Panc1 (cell line): Measurements from ENCODE around the gene NRROS. TPM values are rescaled to one million over a fixed set of nuclear protein-coding genes. Genes with fewer than 3 reads are reported as not detected.

Source experiments
- ATAC-seq: fragments of 200-7000 bp; cut with Tn5 transposase; 2 replicates; pipeline ENCODE4 v1.9.1; 2020; ENCODE audit warnings: mild to moderate bottlenecking, moderate library complexity
- BruUV-seq: library from RNA; stranded (reverse); fragments of 400-500 nt; replicated peaks from 2 replicates; lab custom pipeline; 2021; lab: Mats Ljungman, UMichigan
- CTCF ChIA-PET: fragments of 300-600 bp; sonication (Branson Sonifier 250); formaldehyde crosslinking; loops from one replicate; lab custom pipeline; 2022; ENCODE audit warnings: antibody characterized with exemption; lab: Charles Lee
- POLR2A ChIA-PET: fragments of 300-600 bp; sonication (Branson Sonifier 250); formaldehyde crosslinking; loops from one replicate; lab custom pipeline; 2022; ENCODE audit warnings: antibody characterized with exemption; lab: Charles Lee
- DNase-seq: peaks from one replicate; pipeline ENCODE4 v3.0.0-alpha.2; 2010; ENCODE audit warnings: low read depth, low spot score
- H3K27ac ChIP-seq: 2 replicates; pipeline ENCODE4 v1.5.1; 2011; ENCODE audit warnings: mild to moderate bottlenecking, low read length, inconsistent platforms
- H3K27me3 ChIP-seq: fragments of 200-500 bp; sonication (Bioruptor generic); 2 replicates; pipeline ENCODE4 v1.6.0; 2014; ENCODE audit warnings: low read length, inconsistent platforms; ENCODE audit not compliant: control insufficient read depth, insufficient read depth
- H3K36me3 ChIP-seq: fragments of 200-500 bp; sonication (Bioruptor generic); 2 replicates; pipeline ENCODE4 v1.5.1; 2014; ENCODE audit warnings: inconsistent platforms, mild to moderate bottlenecking, low read length, moderate library complexity; ENCODE audit not compliant: control insufficient read depth, insufficient read depth
- H3K4me1 ChIP-seq: 2 replicates; pipeline ENCODE4 v1.5.1; 2011; ENCODE audit warnings: inconsistent platforms, mild to moderate bottlenecking, low read length, moderate library complexity; ENCODE audit not compliant: control insufficient read depth, insufficient read depth
- H3K4me3 ChIP-seq, 2 experiments: 2 replicates each; pipeline ENCODE4 v1.5.1; 2011 to 2012; ENCODE audit warnings: low read depth in 2 of 2, low read length in 2 of 2, mild to moderate bottlenecking in 2 of 2, inconsistent platforms in 1 of 2, moderate library complexity in 1 of 2
- H3K9me3 ChIP-seq: fragments of 200-500 bp; sonication (Bioruptor generic); 2 replicates; pipeline ENCODE4 v1.5.1; 2014; ENCODE audit warnings: low read depth, mild to moderate bottlenecking, inconsistent platforms, low read length, moderate library complexity; ENCODE audit not compliant: control insufficient read depth, insufficient read depth
- CTCF ChIP-seq: fragments of 450-650 bp; IDR thresholded peaks from 2 replicates; pipeline ENCODE4 v1.5.1; 2017; ENCODE audit warnings: mild to moderate bottlenecking
- POLR2AphosphoS5 ChIP-seq: IDR thresholded peaks from 2 replicates; pipeline ENCODE4 v1.6.1; 2012; ENCODE audit warnings: mild to moderate bottlenecking, low read depth, low read length, moderate library complexity
- REST ChIP-seq, 2 experiments: IDR thresholded peaks; 2 replicates each; pipeline ENCODE4 v1.6.1; 2011 to 2012; ENCODE audit warnings: low read depth in 2 of 2, control low read depth in 1 of 2, low read length in 1 of 2, mild to moderate bottlenecking in 1 of 2, moderate library complexity in 1 of 2; ENCODE audit not compliant: insufficient read depth in 1 of 2
- SIN3A ChIP-seq: IDR thresholded peaks from 2 replicates; pipeline ENCODE4 v1.6.1; 2012; ENCODE audit warnings: low read depth, mild to moderate bottlenecking, low read length, moderate library complexity, borderline replicate concordance; ENCODE audit not compliant: insufficient read depth
- TCF7L2 ChIP-seq: IDR thresholded peaks from 2 replicates; pipeline ENCODE4 v1.6.1; 2011; ENCODE audit warnings: mild to moderate bottlenecking, low read depth, low read length, inconsistent platforms
- in situ Hi-C: cut with HindIII; loops from 2 replicates; pipeline ENCODE4 v1.10.0; 2016; ENCODE audit warnings: low sequenced_read_pairs, low pct_unique_long_range_greater_than_20kb
- intact Hi-C: fragments of 100-400 bp; cut with micrococcal nuclease; formaldehyde crosslinking; loops from one replicate; pipeline ENCODE4 v1.10.0; 2022; ENCODE audit not compliant: unreplicated experiment
- total RNA-seq: library from RNA; stranded (reverse); gene quantifications from one replicate; pipeline ENCODE4 v1.2.1, GENCODE V29; 2021; ENCODE audit not compliant: unreplicated experiment

NRROS gene
- total RNA-seq, 1 experiment from 2014 or later = 8.8 TPM

DNA sequence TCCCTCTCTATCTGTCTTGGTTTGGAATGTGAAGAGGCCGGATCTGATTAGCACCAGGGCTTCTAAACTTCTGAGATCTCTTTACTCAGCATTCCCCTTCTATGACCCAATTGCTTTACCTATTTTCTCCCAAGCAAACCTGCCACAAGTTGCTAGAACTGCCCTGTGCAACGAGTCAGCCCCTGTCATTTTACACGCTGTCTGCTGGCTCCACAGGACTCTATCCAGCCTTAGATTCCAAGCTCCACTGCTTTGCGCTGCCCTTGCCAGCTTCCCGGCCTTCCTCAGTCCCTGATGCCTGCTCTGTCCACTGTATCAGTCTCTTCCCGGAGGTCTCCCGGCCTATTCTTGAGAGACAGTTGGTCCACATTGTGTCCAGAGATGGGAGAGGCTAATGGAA lies 60.3 kb downstream of the NRROS start:
- Histone ChIP-seq H3K27ac (no peak overlapping the region), H3K36me3 (no peaks in the 10 kb centered on the region), H3K4me1 (no peaks in the 10 kb centered on the region), H3K9me3 (no peaks in the 10 kb centered on the region), H3K4me3 (no peak overlapping the region), H3K27me3 (no peaks in the 10 kb centered on the region)
- in situ Hi-C loops (no loop called here), intact Hi-C loops (no loop called here)
- POLR2A ChIA-PET = interaction anchor here (0.5 kb wide), 1 partner anchor 117 kb away, joined by 3 read pairs; no protein-coding TSS in a partner anchor
- DNase-seq (no peak), ATAC-seq (peak; percentile 49)
- BruUV-seq = no TSS peak
- CTCF ChIA-PET = no interaction called here
- TF ChIP-seq TCF7L2 (no peak), POLR2AphosphoS5 (no peak), CTCF (no peak), REST (IDR thresholded peaks at IDR 0.05; ENCODE audit: insufficient read depth in 1 of 2, low read depth in 2 of 2, low read length in 1 of 2) (no peak), SIN3A (no peak)

GRCh38 chr3:196700801-196701200 lies 61.3 kb downstream of the NRROS start:
- H3K4me3 ChIP-seq = no peak overlapping the region
- CTCF ChIA-PET = no interaction called here
- no peak overlapping the region for H3K27ac ChIP-seq
- no TSS peak for BruUV-seq
- DNase-seq = no peak
- H3K27me3 ChIP-seq = no peaks in the 10 kb centered on the region
- no peaks in the 10 kb centered on the region for H3K36me3 ChIP-seq
- in situ Hi-C loops (no loop called here), intact Hi-C loops (no loop called here)
- no peaks in the 10 kb centered on the region for H3K9me3 ChIP-seq
- POLR2A ChIA-PET = no interaction called here
- TF ChIP-seq REST (IDR thresholded peaks at IDR 0.05; ENCODE audit: insufficient read depth in 1 of 2, low read depth in 2 of 2, low read length in 1 of 2) (no peak), SIN3A (no peak), POLR2AphosphoS5 (no peak), CTCF (no peak), TCF7L2 (no peak)
- no peak for ATAC-seq
- H3K4me1 ChIP-seq = no peaks in the 10 kb centered on the region
